ENCODE measurements around the gene NOS1AP.
A peak's percentile ranks its signal among the peaks of the same experiment; 100 is the strongest.

NOS1AP gene

GRCh38 chr1:162224267-162224666 is 154.8 kb downstream of the NOS1AP start:
- no peak for DNase-seq

- DNase-seq: no peak
Measured at GRCh38 chr1:162228586-162228985, 159.1 kb downstream of the NOS1AP start.

- no peak for DNase-seq
Measured at GRCh38 chr1:162229549-162229948, 160.1 kb downstream of the NOS1AP start.

GRCh38 chr1:162230096-162230495 is 160.6 kb downstream of the NOS1AP start:
- peak; percentile 35 for DNase-seq

- DNase-seq: no peak
Measured at GRCh38 chr1:162230517-162230916, 161.0 kb downstream of the NOS1AP start.

GRCh38 chr1:162232034-162232711 is 162.7 kb downstream of the NOS1AP start:
- no peak for DNase-seq

- DNase-seq: no peak
Measured at GRCh38 chr1:162233066-162233465, 163.6 kb downstream of the NOS1AP start.

GRCh38 chr1:162233937-162234336 is 164.4 kb downstream of the NOS1AP start:
- DNase-seq: no peak

- DNase-seq: no peak
Measured at GRCh38 chr1:162234571-162234970, 165.1 kb downstream of the NOS1AP start.

- no peak for DNase-seq
Measured at GRCh38 chr1:162235241-162235800, 165.8 kb downstream of the NOS1AP start.

- no peak for DNase-seq
Measured at GRCh38 chr1:162236201-162236600, 166.7 kb downstream of the NOS1AP start.

- DNase-seq: no peak
Measured at GRCh38 chr1:162236618-162237017, 167.1 kb downstream of the NOS1AP start.

GRCh38 chr1:162240577-162240976 is 171.1 kb downstream of the NOS1AP start:
- DNase-seq: no peak

- DNase-seq: no peak
Measured at GRCh38 chr1:162242804-162243203, 173.3 kb downstream of the NOS1AP start.

GRCh38 chr1:162248854-162249535 is 179.5 kb downstream of the NOS1AP start:
- DNase-seq: no peak

GRCh38 chr1:162250004-162250730 is 180.7 kb downstream of the NOS1AP start:
- DNase-seq: no peak

GRCh38 chr1:162251102-162251501 is 181.6 kb downstream of the NOS1AP start:
- DNase-seq: no peak

GRCh38 chr1:162252214-162252613 is 182.7 kb downstream of the NOS1AP start:
- DNase-seq: no peak

GRCh38 chr1:162253790-162254189 is 184.3 kb downstream of the NOS1AP start:
- no peak for DNase-seq

GRCh38 chr1:162256287-162256686 is 186.8 kb downstream of the NOS1AP start:
- no peak for DNase-seq

GRCh38 chr1:162258394-162258793 is 188.9 kb downstream of the NOS1AP start:
- no peak for DNase-seq

GRCh38 chr1:162259894-162260455 is 190.5 kb downstream of the NOS1AP start:
- DNase-seq: no peak

GRCh38 chr1:162264108-162264507 is 194.6 kb downstream of the NOS1AP start:
- no peak for DNase-seq

Data from NCI-H1417 treated with DMSO at 0.1 percent for 48 hours (cell line).